ENCODE measurements around the gene ITPA.

GRCh38 chr20:3199976-3200755 lies 9.1 kb upstream of the ITPA start:
- peak in 1 of 2 experiments; percentile 28; a peak in 2 of 4 replicates for TF ChIP-seq CTCF (conservative IDR thresholded peaks at IDR 0.05; ENCODE audit: low read depth in 2 of 2)
- no peak for TF ChIP-seq POLR2AphosphoS5 (IDR thresholded peaks at IDR 0.05; ENCODE audit: low read depth)

Measured in GM23338 (cell line).